ENCODE data around the gene GADL1. TPM values are rescaled to one million over a fixed set of nuclear protein-coding genes. Genes with fewer than 3 reads are reported as not detected.

Gene GADL1
- total and polyA plus RNA-seq, 4 donors = 0.01 to 2.4 (median 0.05) TPM

GRCh38 chr3:30733209-30733608 lies 161.3 kb downstream of the GADL1 start:
- no peak overlapping the region for H3K27ac ChIP-seq (ENCODE audit: low read depth in 1 of 2, low read length in 1 of 2)
- H3K9me3 ChIP-seq (ENCODE audit: control insufficient read depth in 4 of 4, insufficient read depth in 3 of 4, low read length in 3 of 4) = peaks cover 0 to 2% (median 0%) of the 10 kb centered on the region in 4 donors
- no peaks in the 10 kb centered on the region for H3K36me3 ChIP-seq (ENCODE audit: control insufficient read depth in 4 of 4, insufficient read depth in 4 of 4, low read length in 4 of 4)
- TF ChIP-seq CTCF (IDR thresholded peaks at IDR 0.05; ENCODE audit: control extremely low read depth, extremely low read depth) = no peak
- H3K27me3 ChIP-seq (ENCODE audit: control insufficient read depth in 3 of 3, insufficient read depth in 3 of 3, low read length in 2 of 3) = no peaks in the 10 kb centered on the region
- H3K4me1 ChIP-seq (ENCODE audit: control insufficient read depth in 5 of 5, insufficient read depth in 5 of 5, low read length in 5 of 5) = no peaks in the 10 kb centered on the region
- ATAC-seq (ENCODE audit: insufficient read depth, low FRiP score) = no peak
- peak in 1 of 3 donors; percentile 13 for DNase-seq
- 81 to 90% methylated on average over 1 of the region's 1 CpG for WGBS, 2 donors
- no peak overlapping the region for H3K4me3 ChIP-seq
- no peak overlapping the region for H3K9ac ChIP-seq (ENCODE audit: insufficient read depth in 1 of 2, low read length in 2 of 2)

DNA sequence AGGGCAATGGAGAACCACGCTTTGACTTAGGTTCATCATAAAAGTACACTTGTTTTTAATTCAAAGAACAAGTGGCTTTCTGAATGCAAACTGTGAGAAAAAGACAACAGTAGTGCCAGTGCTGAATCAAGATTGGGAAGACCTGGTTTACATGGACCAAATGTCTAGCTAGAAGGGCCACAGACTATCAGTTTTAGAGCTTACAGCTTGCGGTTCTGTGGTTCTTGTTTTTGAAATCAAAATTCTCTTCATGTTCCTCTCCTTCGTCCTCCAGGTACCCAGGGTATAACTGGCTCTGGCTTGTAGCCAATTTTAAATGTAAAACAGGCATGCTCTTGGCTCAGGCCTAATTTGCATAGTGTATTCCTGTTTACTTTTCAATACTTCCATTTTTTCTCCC lies 163.5 kb downstream of the GADL1 start:
- H3K9me3 ChIP-seq (ENCODE audit: control insufficient read depth in 4 of 4, insufficient read depth in 3 of 4, low read length in 3 of 4) = peaks cover 0 to 2% (median 0%) of the 10 kb centered on the region in 4 donors
- no peaks in the 10 kb centered on the region for H3K36me3 ChIP-seq (ENCODE audit: control insufficient read depth in 4 of 4, insufficient read depth in 4 of 4, low read length in 4 of 4)
- DNase-seq = no peak
- H3K9ac ChIP-seq (ENCODE audit: insufficient read depth in 1 of 2, low read length in 2 of 2) = no peak overlapping the region
- no peaks in the 10 kb centered on the region for H3K4me1 ChIP-seq (ENCODE audit: control insufficient read depth in 5 of 5, insufficient read depth in 5 of 5, low read length in 5 of 5)
- no peak overlapping the region for H3K27ac ChIP-seq (ENCODE audit: low read depth in 1 of 2, low read length in 1 of 2)
- H3K27me3 ChIP-seq (ENCODE audit: control insufficient read depth in 3 of 3, insufficient read depth in 3 of 3, low read length in 2 of 3) = no peaks in the 10 kb centered on the region
- TF ChIP-seq CTCF (IDR thresholded peaks at IDR 0.05; ENCODE audit: control extremely low read depth, extremely low read depth) = no peak
- 71 to 86% methylated on average over 3 of the region's 3 CpGs for WGBS, 2 donors
- ATAC-seq (ENCODE audit: insufficient read depth, low FRiP score) = no peak
- H3K4me3 ChIP-seq = no peak overlapping the region

DNA sequence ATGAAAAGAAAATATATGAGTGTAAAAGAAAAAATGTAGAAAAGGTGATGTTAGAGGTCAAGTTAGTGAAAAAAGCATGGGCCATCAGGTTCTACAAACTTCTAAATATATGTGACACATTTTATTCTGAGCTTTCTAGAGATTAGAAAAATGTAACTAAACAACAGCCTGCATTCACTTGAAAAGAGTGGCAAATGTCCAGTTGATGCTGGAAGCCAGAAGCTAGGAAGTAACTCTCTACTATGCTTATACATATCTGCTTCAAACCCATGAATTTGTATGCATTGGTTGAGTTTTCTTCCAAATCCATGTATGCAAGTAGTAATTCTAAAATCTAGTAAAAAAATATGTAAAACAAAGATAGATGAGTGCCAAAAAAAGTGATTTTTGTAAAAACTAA lies 164.5 kb downstream of the GADL1 start:
- Histone ChIP-seq H3K9ac (ENCODE audit: insufficient read depth in 1 of 2, low read length in 2 of 2) (no peak overlapping the region), H3K4me3 (no peak overlapping the region), H3K27me3 (ENCODE audit: control insufficient read depth in 3 of 3, insufficient read depth in 3 of 3, low read length in 2 of 3) (no peaks in the 10 kb centered on the region), H3K27ac (ENCODE audit: low read depth in 1 of 2, low read length in 1 of 2) (no peak overlapping the region), H3K36me3 (ENCODE audit: control insufficient read depth in 4 of 4, insufficient read depth in 4 of 4, low read length in 4 of 4) (no peaks in the 10 kb centered on the region), H3K4me1 (ENCODE audit: control insufficient read depth in 5 of 5, insufficient read depth in 5 of 5, low read length in 5 of 5) (no peaks in the 10 kb centered on the region), H3K9me3 (ENCODE audit: control insufficient read depth in 4 of 4, insufficient read depth in 3 of 4, low read length in 3 of 4) (no peaks in the 10 kb centered on the region)
- ATAC-seq (ENCODE audit: insufficient read depth, low FRiP score) (no peak), DNase-seq (peak in 1 of 3 donors; percentile 55)
- no peak for TF ChIP-seq CTCF (IDR thresholded peaks at IDR 0.05; ENCODE audit: control extremely low read depth, extremely low read depth)

DNA sequence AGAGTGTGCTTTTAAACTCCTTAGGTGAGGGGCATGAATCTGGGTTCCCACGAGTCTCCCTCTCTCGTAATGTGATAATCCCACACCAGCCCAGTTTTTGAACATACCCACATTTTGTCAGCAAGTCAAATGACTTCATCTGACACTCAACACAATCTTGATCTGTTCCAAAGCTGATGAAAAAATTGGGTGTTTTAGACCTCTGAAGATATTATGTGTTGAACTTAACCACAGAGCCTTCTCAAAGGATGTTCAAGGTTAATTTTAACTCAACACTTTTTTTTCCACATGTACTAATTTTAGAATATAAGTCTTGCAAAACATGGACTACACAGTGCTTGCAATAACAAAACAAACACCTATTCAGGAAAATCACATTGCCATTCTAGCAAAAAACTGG lies 164.9 kb downstream of the GADL1 start:
- no peak for DNase-seq
- Histone ChIP-seq H3K4me1 (ENCODE audit: control insufficient read depth in 5 of 5, insufficient read depth in 5 of 5, low read length in 5 of 5) (no peaks in the 10 kb centered on the region), H3K36me3 (ENCODE audit: control insufficient read depth in 4 of 4, insufficient read depth in 4 of 4, low read length in 4 of 4) (no peaks in the 10 kb centered on the region), H3K27ac (ENCODE audit: low read depth in 1 of 2, low read length in 1 of 2) (no peak overlapping the region), H3K4me3 (no peak overlapping the region), H3K9ac (ENCODE audit: insufficient read depth in 1 of 2, low read length in 2 of 2) (no peak overlapping the region), H3K9me3 (ENCODE audit: control insufficient read depth in 4 of 4, insufficient read depth in 3 of 4, low read length in 3 of 4) (no peaks in the 10 kb centered on the region), H3K27me3 (ENCODE audit: control insufficient read depth in 3 of 3, insufficient read depth in 3 of 3, low read length in 2 of 3) (no peaks in the 10 kb centered on the region)
- 79 to 91% methylated on average over 2 of the region's 2 CpGs for WGBS, 2 donors
- no peak for TF ChIP-seq CTCF (IDR thresholded peaks at IDR 0.05; ENCODE audit: control extremely low read depth, extremely low read depth)
- ATAC-seq (ENCODE audit: insufficient read depth, low FRiP score) = no peak

All from lung (tissue), 12 donors.